Mammary epithelial cell (primary cell): ENCODE data around the gene LSP1.

Source experiments
- CTCF ChIP-seq, 2 donors: IDR thresholded peaks in 1 of 2; conservative IDR thresholded peaks in 1 of 2; 2 replicates each; pipeline ENCODE4 v1.5.1; 2011 to 2012; ENCODE audit warnings: inconsistent platforms in 2 of 2, low read length in 2 of 2, mild to moderate bottlenecking in 2 of 2, control low read depth in 1 of 2, low read depth in 1 of 2; ENCODE audit not compliant: insufficient read depth in 1 of 2; ENCODE audit errors: extremely low read depth in 1 of 2
- EZH2 ChIP-seq: IDR thresholded peaks from 2 replicates; pipeline ENCODE4 v1.6.1; 2012; ENCODE audit warnings: low read length, inconsistent platforms, borderline replicate concordance

GRCh38 chr11:1822648-1823375, 30.1 kb upstream of the LSP1 start:
- TF ChIP-seq EZH2 (no peak), CTCF (conservative IDR thresholded peaks at IDR 0.05 in 1 of 2, IDR thresholded peaks at IDR 0.05 in 1 of 2; ENCODE audit: extremely low read depth in 1 of 2, insufficient read depth in 1 of 2, low read depth in 1 of 2, low read length in 2 of 2) (no peak)
